AG08395 (cell line): Measurements from ENCODE around the gene ANKRD45.
"Not testable (repeated sequence)": the region's sequence is repeated elsewhere in the genome, so short reads cannot be mapped to it uniquely, and the experiment has no call there.

Experiments
- DNase-seq: peaks from one replicate; pipeline ENCODE4 v3.0.0; 2012; ENCODE audit warnings: mixed read lengths, low spot score

Gene ANKRD45

DNA sequence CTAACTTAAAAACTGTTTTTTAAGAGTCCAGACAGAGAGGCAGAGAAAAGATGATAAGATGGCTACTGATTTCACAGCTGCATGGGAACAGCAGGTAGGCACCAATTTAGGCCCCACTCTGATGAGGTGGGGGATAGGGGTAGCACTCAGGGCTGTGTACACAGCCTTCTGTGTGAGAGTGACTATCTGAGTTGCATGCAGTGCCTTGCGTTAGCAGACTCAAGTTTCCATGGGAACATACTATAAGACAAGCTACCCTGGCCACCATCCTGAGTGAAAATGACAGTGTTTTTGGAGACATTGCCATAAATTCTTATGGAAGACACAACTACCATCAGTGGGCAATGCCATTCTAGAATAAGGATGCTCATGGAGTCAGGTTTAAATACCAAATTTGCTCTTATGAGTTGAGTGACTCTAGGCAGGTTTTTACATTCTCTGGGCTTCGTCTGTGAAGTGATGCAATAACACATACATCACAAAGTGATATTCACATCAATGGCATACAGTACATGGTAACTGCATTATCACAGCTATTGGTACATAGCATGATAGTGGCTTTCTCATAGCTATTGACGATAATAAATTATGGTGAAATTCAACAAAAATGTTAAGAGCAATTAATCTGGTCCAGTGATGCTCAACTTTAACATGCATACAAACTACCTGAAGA is 97.3 kb downstream of the ANKRD45 start:
- no peak for DNase-seq

DNA sequence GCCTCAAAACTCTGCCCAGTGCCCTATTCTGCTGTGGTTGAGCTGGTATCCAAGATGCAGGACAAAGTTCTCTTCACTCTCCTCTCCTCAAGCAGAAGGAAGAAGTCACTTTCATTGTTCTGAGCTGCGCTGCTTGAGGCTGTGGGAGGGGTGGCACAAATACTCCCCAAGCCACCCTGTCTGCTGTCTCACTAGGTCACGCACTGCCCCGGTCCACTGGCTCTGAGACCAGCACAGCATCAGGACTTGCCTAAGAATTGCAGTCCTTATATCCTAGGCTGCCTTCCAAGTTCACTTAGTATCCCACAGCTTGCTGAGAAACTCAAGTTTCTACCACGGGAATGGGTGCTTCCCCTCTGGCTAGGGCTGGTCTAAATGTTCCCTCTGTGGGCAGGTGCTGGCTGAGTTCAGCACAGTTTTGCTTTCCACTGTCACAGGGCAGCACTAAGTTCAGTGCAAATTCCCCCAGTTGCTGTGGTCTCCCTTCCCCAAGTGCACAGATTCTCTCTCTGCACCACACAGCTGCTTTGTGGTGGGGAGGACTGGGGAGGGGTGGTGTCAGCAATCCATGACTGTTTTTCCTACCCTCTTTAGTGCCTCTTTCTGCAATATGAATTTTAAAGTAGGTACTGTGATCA is 99.2 kb downstream of the ANKRD45 start:
- DNase-seq: no peak

DNA sequence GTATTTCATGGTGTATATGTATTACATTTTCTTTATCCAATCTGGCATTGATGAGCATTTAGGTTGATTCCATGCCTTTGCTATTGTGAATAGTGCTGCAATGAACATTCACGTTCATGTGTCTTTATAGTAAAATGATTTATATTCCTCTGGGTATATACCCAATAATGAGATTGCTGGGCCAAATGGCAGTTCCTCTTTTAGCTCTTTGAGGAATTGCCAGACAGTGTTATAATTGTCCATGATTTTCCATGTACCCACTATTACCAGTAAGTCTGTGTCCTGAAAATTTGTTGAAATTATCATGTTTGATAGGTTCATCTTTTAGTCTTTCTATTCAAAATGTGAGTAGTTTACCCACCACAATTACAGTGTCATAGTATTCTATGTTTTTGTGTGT is 101.2 kb downstream of the ANKRD45 start:
- no peak for DNase-seq

DNA sequence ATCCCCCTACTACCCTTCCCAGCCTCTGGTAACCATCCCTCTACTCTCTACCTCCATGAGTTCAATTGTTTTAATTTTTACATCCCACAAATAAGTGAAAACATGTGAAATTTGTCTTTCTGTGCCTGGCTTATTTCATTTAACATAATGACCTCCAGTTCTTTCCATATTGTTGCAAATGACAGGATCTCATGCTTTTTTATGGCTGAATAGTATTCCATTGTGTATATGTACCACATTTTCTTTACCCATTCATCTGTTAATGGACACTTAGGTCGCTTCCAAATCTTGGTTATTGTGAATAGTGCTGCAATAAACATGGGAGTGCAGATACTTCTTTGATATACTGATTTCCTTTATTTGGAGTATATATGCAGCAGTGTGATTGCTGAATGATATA is 105.8 kb downstream of the ANKRD45 start:
- not testable (repeated sequence) for DNase-seq

DNA sequence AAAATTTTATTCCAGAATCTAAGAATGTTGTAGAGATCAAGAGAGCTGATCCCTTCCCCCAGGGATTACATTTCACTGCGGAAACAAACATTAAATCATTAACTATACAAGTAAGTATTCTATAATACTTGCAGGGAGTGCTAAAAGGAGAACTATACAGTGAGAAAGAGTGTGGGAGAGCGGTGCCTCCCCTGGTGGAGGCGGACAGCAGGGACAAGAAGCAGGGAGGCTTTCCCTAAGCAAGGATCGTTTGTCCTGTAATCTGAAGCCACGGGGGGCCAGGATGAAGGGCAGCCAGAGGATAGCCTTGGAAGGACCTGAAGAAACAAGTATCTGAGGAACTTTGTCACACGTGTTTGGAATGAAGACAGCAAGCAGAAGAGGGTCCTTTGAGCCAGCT is 106.8 kb downstream of the ANKRD45 start:
- no peak for DNase-seq

DNA sequence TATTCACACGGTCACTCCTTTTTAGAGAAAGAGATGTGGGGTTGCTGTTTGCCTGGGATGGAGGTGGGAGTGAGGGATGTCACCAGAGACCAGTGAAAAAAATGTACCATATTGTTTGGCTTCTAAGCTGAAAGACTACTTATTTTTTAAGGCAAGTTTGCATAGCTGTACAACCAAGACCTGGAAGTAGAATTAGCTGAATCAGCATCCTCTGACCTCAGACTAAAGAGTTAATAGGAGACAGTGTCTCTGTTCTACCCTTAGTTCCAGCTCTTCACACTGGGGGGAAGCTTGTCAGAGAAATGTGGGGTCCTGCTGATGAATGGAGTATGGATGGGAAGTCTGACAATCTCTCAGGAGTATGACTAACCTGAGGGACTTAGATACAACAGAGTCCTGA is 108.4 kb downstream of the ANKRD45 start:
- no peak for DNase-seq

DNA sequence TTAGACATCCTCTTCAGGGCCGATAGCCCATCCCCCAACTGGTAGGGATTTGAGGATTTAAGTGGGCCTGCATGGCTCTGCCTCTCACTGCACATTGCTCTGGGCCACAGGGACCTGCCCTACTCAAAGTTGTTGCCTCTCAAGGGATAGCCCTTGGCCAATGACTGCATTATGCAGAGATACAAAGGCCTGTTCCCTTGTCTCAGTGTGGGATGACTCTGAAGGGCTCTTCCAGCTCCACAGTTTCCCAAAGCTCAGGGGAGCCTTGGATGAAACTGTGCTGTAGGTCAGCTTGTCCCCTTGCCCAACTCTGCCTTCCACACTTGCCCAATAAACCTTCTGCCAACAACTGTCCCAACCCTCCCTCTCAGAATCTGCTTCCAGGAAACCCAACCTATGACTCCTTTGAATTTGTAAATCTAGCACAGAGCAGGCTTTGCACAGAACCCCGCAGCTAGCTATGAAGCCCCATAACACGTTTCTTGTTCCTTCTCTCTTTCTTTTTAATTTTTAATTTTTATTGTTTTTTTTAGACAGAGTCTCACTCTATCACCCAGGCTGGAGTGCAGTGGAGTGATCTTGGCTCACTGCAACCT is 109.3 kb downstream of the ANKRD45 start:
- no peak for DNase-seq
